GM12864 (cell line): Measurements from ENCODE around the gene ANGEL2.
"Not testable (repeated sequence)": the region's sequence is repeated elsewhere in the genome, so short reads cannot be mapped to it uniquely, and the experiment has no call there.

Experiments
- DNase-seq: peaks from one replicate; pipeline ENCODE4 v3.0.0-alpha.2; 2011; ENCODE audit warnings: low read depth
- H3K4me3 ChIP-seq: 2 replicates; pipeline ENCODE4 v1.5.1; 2011; ENCODE audit warnings: mild to moderate bottlenecking, low read depth, low read length, control low read depth
- TF ChIP-seq, protein P1 (sequence below): IDR thresholded peaks from 2 replicates; pipeline ENCODE4 v1.5.1; 2011; ENCODE audit warnings: low read depth, mild to moderate bottlenecking, moderate library complexity, low read length, control low read depth, inconsistent platforms; ENCODE audit errors: missing control alignments

Gene ANGEL2

DNA sequence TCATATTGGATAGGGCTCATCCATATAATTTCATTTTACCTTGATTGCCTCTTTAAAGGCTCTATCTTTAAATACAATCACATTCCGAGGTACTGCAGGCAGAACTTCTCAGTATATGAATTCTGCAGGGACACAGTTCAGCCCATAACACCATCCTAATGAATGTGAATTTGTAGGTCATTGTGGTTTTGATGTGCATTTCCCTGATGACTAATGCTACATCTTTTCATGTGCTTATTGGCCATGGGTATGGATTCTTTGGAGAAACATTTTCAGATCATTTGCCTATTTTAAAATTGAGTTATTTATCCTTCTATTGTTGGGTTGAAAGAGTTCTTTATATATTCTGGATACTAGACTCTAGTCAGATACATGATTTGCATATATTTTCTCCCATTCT lies 25.8 kb upstream of the ANGEL2 start:
- TF ChIP-seq, protein P1, sequence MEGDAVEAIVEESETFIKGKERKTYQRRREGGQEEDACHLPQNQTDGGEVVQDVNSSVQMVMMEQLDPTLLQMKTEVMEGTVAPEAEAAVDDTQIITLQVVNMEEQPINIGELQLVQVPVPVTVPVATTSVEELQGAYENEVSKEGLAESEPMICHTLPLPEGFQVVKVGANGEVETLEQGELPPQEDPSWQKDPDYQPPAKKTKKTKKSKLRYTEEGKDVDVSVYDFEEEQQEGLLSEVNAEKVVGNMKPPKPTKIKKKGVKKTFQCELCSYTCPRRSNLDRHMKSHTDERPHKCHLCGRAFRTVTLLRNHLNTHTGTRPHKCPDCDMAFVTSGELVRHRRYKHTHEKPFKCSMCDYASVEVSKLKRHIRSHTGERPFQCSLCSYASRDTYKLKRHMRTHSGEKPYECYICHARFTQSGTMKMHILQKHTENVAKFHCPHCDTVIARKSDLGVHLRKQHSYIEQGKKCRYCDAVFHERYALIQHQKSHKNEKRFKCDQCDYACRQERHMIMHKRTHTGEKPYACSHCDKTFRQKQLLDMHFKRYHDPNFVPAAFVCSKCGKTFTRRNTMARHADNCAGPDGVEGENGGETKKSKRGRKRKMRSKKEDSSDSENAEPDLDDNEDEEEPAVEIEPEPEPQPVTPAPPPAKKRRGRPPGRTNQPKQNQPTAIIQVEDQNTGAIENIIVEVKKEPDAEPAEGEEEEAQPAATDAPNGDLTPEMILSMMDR, result no peak
- DNase-seq, result no peak

DNA sequence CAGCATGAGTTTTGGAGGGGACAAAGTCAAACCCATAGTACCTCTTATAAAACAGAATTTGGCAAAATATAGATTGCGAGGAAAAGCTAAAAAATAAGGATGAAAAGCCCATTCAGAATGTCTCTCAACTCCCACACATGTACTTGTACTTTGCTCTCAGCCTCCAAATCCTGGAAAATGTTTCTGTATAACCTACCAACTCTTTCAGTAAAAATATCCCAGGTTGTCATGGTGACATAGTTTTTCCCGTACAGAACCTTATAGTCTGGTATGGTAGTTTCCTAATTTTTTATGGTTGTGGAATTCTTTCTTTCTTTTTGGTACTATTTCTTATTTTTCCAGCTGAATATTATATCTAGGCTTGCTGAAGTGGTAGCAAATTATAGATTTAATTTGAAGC lies 19.9 kb upstream of the ANGEL2 start:
- TF ChIP-seq, protein P1, result no peak
- no peak for DNase-seq
- H3K4me3 ChIP-seq, result no peak overlapping the region

More for the DNA sequence above, 25.8 kb upstream of the ANGEL2 start:
- H3K4me3 ChIP-seq, result no peak overlapping the region

DNA sequence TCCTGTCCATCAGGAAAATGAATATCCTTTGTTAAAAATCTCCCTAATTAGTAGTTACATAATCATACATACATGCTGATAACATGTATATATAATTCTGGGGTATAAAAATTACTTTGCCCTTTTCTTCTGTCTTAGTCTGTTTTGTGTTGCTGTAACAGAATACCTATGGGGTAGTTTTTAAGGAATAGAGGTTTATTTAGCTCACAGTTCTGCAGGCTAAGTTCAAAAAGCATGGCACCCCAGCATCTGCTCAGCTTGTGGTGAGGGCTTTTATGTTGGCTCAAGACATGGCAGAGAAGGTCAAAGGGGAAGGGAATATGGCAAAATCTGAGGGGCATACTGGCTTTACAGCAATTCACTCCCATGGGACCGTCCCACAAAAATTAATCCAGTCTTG lies 19.0 kb upstream of the ANGEL2 start:
- TF ChIP-seq, protein P1, result no peak
- no peak overlapping the region for H3K4me3 ChIP-seq
- no peak for DNase-seq

DNA sequence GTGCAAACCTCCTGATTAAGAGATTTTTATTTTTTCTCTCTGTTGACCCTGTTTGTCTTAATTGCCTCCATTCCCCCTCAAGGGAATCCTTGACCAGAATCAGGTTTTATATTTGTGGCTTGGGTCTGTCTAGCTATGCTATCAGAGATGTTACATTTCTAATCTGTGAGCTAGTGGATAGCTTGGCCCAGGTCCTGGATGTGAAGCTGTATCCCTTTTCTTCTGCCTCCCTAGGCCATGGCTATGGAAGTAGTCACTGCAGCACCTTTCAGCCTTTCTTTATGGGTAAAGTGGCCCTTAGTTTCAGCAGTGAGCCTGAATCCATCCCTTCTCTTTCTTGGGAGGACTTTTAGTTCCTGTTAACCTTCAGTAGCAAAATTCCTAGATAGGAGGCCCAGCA lies 17.0 kb upstream of the ANGEL2 start:
- no peak overlapping the region for H3K4me3 ChIP-seq
- TF ChIP-seq, protein P1, result no peak
- DNase-seq, result no peak

DNA sequence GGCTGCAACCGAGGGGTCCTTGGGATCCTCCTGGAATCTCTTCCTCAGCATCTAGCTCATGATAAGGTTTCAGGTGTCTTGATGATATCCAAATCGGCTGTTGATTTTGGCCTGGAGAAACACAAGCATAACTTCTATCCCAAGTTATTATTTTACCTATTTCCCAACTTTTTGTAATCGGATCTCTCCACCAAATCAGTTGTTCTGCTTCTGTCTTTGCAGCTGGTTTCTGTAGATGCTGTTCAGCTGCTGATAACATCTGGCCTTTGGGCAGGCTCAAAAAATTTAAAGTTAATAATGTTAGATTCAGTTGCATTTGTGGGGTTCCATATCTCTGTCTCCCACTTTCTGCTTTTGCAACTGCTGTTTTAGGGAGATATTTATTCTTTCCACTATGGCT lies 11.4 kb upstream of the ANGEL2 start:
- not testable (repeated sequence) for H3K4me3 ChIP-seq, DNase-seq

DNA sequence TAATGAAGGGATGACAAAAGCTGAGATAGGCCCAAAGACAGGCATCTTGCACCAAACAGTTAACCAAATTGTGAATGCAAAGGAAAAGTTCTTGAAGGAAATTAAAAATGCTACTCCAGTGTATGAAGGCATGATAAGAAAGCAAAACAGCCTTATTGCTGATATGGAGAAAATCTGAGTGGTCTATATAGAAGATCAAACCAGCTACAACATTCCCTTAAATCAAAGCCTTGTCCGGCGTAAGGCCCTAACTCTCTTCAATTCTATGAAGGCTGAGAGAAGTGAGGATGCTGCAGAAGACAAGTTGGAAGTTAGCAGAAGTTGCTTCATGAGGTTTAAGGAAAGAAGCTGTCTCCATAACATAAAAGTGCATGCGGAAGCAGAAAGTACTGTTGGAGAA lies 4.3 kb upstream of the ANGEL2 start:
- no peak for DNase-seq
- TF ChIP-seq, protein P1, result no peak
- H3K4me3 ChIP-seq, result no peak overlapping the region

DNA sequence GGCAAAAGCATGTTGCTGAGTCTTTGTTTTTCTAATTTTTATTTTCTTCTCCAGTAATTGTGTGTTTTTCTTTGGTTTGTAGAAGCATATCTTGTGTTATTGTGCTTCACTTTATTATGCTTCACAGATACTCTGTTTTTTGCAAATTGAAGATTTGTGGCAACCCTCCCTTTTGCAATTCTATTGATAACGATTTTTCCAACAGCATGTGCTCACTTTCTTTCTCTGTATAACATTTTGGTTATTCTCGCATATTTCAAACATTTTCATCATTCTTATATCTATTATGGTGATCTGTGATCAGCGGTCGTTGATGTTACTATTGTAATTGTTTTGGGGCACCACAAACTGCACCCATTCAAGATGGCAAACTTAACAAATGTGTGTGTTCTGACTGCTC lies 3.8 kb upstream of the ANGEL2 start:
- no peak overlapping the region for H3K4me3 ChIP-seq
- TF ChIP-seq, protein P1, result no peak
- no peak for DNase-seq
